Cerebellar nuclear complex (tissue), 1 donor: ENCODE data around the gene RUSC2.
A peak's percentile ranks its signal among the peaks of the same experiment; 100 is the strongest.
"Not testable (repeated sequence)": the region's sequence is repeated elsewhere in the genome, so short reads cannot be mapped to it uniquely, and the experiment has no call there.

Source experiments
- DNase-seq, 2 experiments: peaks; one replicate each; lab custom pipeline; 2025; lab: John Stamatoyannopoulos, UW

Gene RUSC2

GRCh38 chr9:35489313-35490154, at the start of gene RUSC2:
TSS of gene RUSC2 (plus strand) at chr9:35490111. CDS start at chr9:35546522, 56,411 bp downstream.
- peak; percentile 52 to 84 for DNase-seq

- DNase-seq = no peak
Observed at GRCh38 chr9:35446012-35446411, 43.9 kb upstream of the RUSC2 start.

GRCh38 chr9:35448496-35448895, 41.4 kb upstream of the RUSC2 start:
- DNase-seq = no peak

GRCh38 chr9:35452481-35452880, 37.4 kb upstream of the RUSC2 start:
- no peak for DNase-seq

GRCh38 chr9:35453786-35454185, 36.1 kb upstream of the RUSC2 start:
- DNase-seq = no peak

- no peak for DNase-seq
Observed at GRCh38 chr9:35464141-35465025, 25.5 kb upstream of the RUSC2 start.

- DNase-seq = no peak
Observed at GRCh38 chr9:35470340-35470739, 19.6 kb upstream of the RUSC2 start.

GRCh38 chr9:35470894-35471293, 19.0 kb upstream of the RUSC2 start:
- no peak for DNase-seq

GRCh38 chr9:35476596-35476995, 13.3 kb upstream of the RUSC2 start:
- no peak for DNase-seq

GRCh38 chr9:35477211-35477855, 12.6 kb upstream of the RUSC2 start:
- peak in 1 of 2 experiments; percentile 32 for DNase-seq

- DNase-seq = no peak
Observed at GRCh38 chr9:35478871-35479270, 11.0 kb upstream of the RUSC2 start.

- DNase-seq = no peak
Observed at GRCh38 chr9:35481347-35481975, 8.4 kb upstream of the RUSC2 start.

- DNase-seq = no peak
Observed at GRCh38 chr9:35482071-35482470, 7.8 kb upstream of the RUSC2 start.

- DNase-seq = no peak
Observed at GRCh38 chr9:35484406-35484805, 5.5 kb upstream of the RUSC2 start.

GRCh38 chr9:35487081-35487480, 2.8 kb upstream of the RUSC2 start:
- no peak for DNase-seq

GRCh38 chr9:35488021-35488420, 1.9 kb upstream of the RUSC2 start:
- no peak for DNase-seq

- no peak for DNase-seq
Observed at GRCh38 chr9:35488566-35489312, 1.2 kb upstream of the RUSC2 start.

GRCh38 chr9:35490155-35490909, 421 bp downstream of the RUSC2 start:
- no peak for DNase-seq

GRCh38 chr9:35490910-35491465, 1.1 kb downstream of the RUSC2 start:
- no peak for DNase-seq

- not testable (repeated sequence) for DNase-seq
Observed at GRCh38 chr9:35493119-35493518, 3.2 kb downstream of the RUSC2 start.
